HEK293T (cell line): Measurements from ENCODE around the gene ZNF333.
A peak's percentile ranks its signal among the peaks of the same experiment; 100 is the strongest.

Source experiments
- CTCF ChIA-PET: fragments of 350-600 bp; formaldehyde crosslinking; extraction: SDS; loops from one replicate; lab custom pipeline; 2021; ENCODE audit warnings: antibody characterized with exemption, inconsistent platforms; lab: Yijun Ruan, JAX
- POLR2A ChIA-PET: fragments of 350-600 bp; formaldehyde crosslinking; extraction: SDS; loops from one replicate; lab custom pipeline; 2020; ENCODE audit warnings: antibody characterized with exemption, inconsistent platforms; lab: Yijun Ruan, JAX
- DNase-seq: peaks from one replicate; pipeline ENCODE4 v3.0.0; 2012; ENCODE audit warnings: mixed read lengths; ENCODE audit errors: extremely low spot score
- ARNT ChIP-seq: fragments of 450-650 bp; IDR thresholded peaks from 2 replicates; pipeline ENCODE4 v1.6.1; 2017; ENCODE audit warnings: mild to moderate bottlenecking
- BHLHE40 ChIP-seq: fragments of 450-650 bp; IDR thresholded peaks from 2 replicates; pipeline ENCODE4 v1.6.1; 2016; ENCODE audit warnings: mild to moderate bottlenecking, moderate library complexity, borderline replicate concordance
- CTBP1 ChIP-seq: fragments of 450-650 bp; IDR thresholded peaks from 2 replicates; pipeline ENCODE4 v1.6.1; 2016; ENCODE audit warnings: borderline replicate concordance
- ELF4 ChIP-seq: fragments of 450-650 bp; IDR thresholded peaks from 2 replicates; pipeline ENCODE4 v1.6.1; 2017; ENCODE audit warnings: antibody characterized with exemption
- FOXA1 ChIP-seq: fragments of 450-650 bp; IDR thresholded peaks from 2 replicates; pipeline ENCODE4 v1.6.1; 2016; ENCODE audit warnings: mild to moderate bottlenecking
- FOXK2 ChIP-seq: fragments of 450-650 bp; IDR thresholded peaks from 2 replicates; pipeline ENCODE4 v1.6.1; 2016; ENCODE audit warnings: mild to moderate bottlenecking
- FOXM1 ChIP-seq: fragments of 450-650 bp; IDR thresholded peaks from 2 replicates; pipeline ENCODE4 v1.6.1; 2017; ENCODE audit warnings: mild to moderate bottlenecking, borderline replicate concordance
- HDGF ChIP-seq: fragments of 450-650 bp; IDR thresholded peaks from 2 replicates; pipeline ENCODE4 v1.6.1; 2017; ENCODE audit warnings: antibody characterized with exemption, borderline replicate concordance
- L3MBTL2 ChIP-seq: fragments of 450-650 bp; conservative IDR thresholded peaks from 2 replicates; pipeline ENCODE4 v1.6.1; 2016; ENCODE audit warnings: mild to moderate bottlenecking
- LEF1 ChIP-seq: fragments of 450-650 bp; IDR thresholded peaks from 2 replicates; pipeline ENCODE4 v1.6.1; 2017; ENCODE audit warnings: mild to moderate bottlenecking, borderline replicate concordance
- NFRKB ChIP-seq: fragments of 450-650 bp; IDR thresholded peaks from 2 replicates; pipeline ENCODE4 v1.6.1; 2016; ENCODE audit warnings: mild to moderate bottlenecking, moderate library complexity
- PKNOX1 ChIP-seq: fragments of 450-650 bp; IDR thresholded peaks from 2 replicates; pipeline ENCODE4 v1.6.1; 2016
- SP1 ChIP-seq: fragments of 450-650 bp; IDR thresholded peaks from 2 replicates; pipeline ENCODE4 v1.6.1; 2017
- SUZ12 ChIP-seq: fragments of 450-650 bp; IDR thresholded peaks from 2 replicates; pipeline ENCODE4 v1.6.1; 2016; ENCODE audit warnings: mild to moderate bottlenecking
- TARDBP ChIP-seq: fragments of 450-650 bp; IDR thresholded peaks from 2 replicates; pipeline ENCODE4 v1.6.1; 2016
- ZNF384 ChIP-seq: fragments of 450-650 bp; IDR thresholded peaks from 2 replicates; pipeline ENCODE4 v1.6.1; 2016

The ZNF333 gene

GRCh38 chr19:14689598-14690503, at the start of gene ZNF333:
TSS of gene ZNF333 (plus strand) at chr19:14690048. CDS start at chr19:14693492, 3,444 bp downstream.
- TF ChIP-seq NFRKB, result no peak
- peak; percentile 50; the same call in 1 of the 2 replicates for TF ChIP-seq ELF4
- TF ChIP-seq FOXM1, result no peak
- TF ChIP-seq TARDBP, result no peak
- TF ChIP-seq FOXK2, result no peak
- TF ChIP-seq CTBP1, result no peak
- TF ChIP-seq LEF1, result no peak
- TF ChIP-seq SP1, result no peak
- TF ChIP-seq ZNF384, result no peak
- POLR2A ChIA-PET, result interaction anchor here (0.9 to 2.9 kb wide), 10 partner anchors 10 to 135 kb away, joined by 3 to 16 read pairs (median 4); partner anchors contain the start of gene NDUFB7
- CTCF ChIA-PET, result interaction anchor here (0.7 to 1.9 kb wide), 4 partner anchors 9 to 133 kb away, joined by 4 to 7 read pairs (median 7); no protein-coding TSS in a partner anchor
- peak; percentile 97 for DNase-seq

GRCh38 chr19:14648506-14648905, 41.3 kb upstream of the ZNF333 start:
- CTCF ChIA-PET, result no interaction called here

GRCh38 chr19:14649020-14649419, 40.8 kb upstream of the ZNF333 start:
- TF ChIP-seq FOXA1 (no peak), CTBP1 (no peak), PKNOX1 (no peak), ZNF384 (no peak), FOXK2 (no peak), TARDBP (no peak)
- CTCF ChIA-PET, result no interaction called here
- DNase-seq, result no peak
- POLR2A ChIA-PET, result no interaction called here

More at GRCh38 chr19:14648506-14648905, 41.3 kb upstream of the ZNF333 start:
- TF ChIP-seq NFRKB (no peak), BHLHE40 (no peak), FOXA1 (no peak), SP1 (no peak), ARNT (no peak), ELF4 (no peak), ZNF384 (no peak), PKNOX1 (no peak), L3MBTL2 (no peak), TARDBP (no peak)
- no peak for DNase-seq
- POLR2A ChIA-PET, result no interaction called here

- ChIA-PET POLR2A (no interaction called here), CTCF (no interaction called here)
- DNase-seq, result no peak
- no peak for TF ChIP-seq TARDBP
- no peak for TF ChIP-seq LEF1
- no peak for TF ChIP-seq FOXK2
- TF ChIP-seq FOXA1, result no peak
- no peak for TF ChIP-seq L3MBTL2
- no peak for TF ChIP-seq SP1
- TF ChIP-seq ARNT, result no peak
- no peak for TF ChIP-seq NFRKB
Measured at GRCh38 chr19:14650161-14650560, 39.7 kb upstream of the ZNF333 start.

GRCh38 chr19:14654786-14655560, 34.9 kb upstream of the ZNF333 start:
- no peak for TF ChIP-seq BHLHE40
- TF ChIP-seq FOXK2, result no peak
- TF ChIP-seq TARDBP, result no peak
- ChIA-PET POLR2A (no interaction called here), CTCF (interaction anchor here (1.3 kb wide), 1 partner anchor 31 kb away, joined by 4 read pairs; no protein-coding TSS in a partner anchor)
- DNase-seq, result no peak

- no peak for DNase-seq
- TF ChIP-seq ELF4, result no peak
- no peak for TF ChIP-seq ARNT
- ChIA-PET POLR2A (no interaction called here), CTCF (no interaction called here)
Measured at GRCh38 chr19:14655726-14656125, 34.1 kb upstream of the ZNF333 start.

- no peak for DNase-seq
- ChIA-PET POLR2A (no interaction called here), CTCF (no interaction called here)
- TF ChIP-seq ELF4 (no peak), LEF1 (no peak), PKNOX1 (no peak), ZNF384 (no peak), FOXK2 (no peak), NFRKB (no peak), FOXM1 (no peak), HDGF (no peak), CTBP1 (no peak), ARNT (no peak), SP1 (no peak), BHLHE40 (no peak), TARDBP (no peak), FOXA1 (no peak), L3MBTL2 (no peak), SUZ12 (no peak)
Measured at GRCh38 chr19:14659874-14660489, 29.9 kb upstream of the ZNF333 start.
